Left renal pelvis (tissue), 4 donors: ENCODE data around the gene WWC2. TPM values are rescaled to one million over a fixed set of nuclear protein-coding genes. Genes with fewer than 3 reads are reported as not detected.

Experiments used
- DNase-seq, 4 donors: peaks; one replicate each; pipeline ENCODE4 v3.0.0-alpha.2; 2013; ENCODE audit warnings: low read depth in 4 of 4, low spot score in 3 of 4
- polyA plus RNA-seq, 4 donors: library from polyadenylated mRNA; unstranded; fragments of 120-200 nt; gene quantifications; one replicate each; pipeline ENCODE4 v1.2.1, GENCODE V29; 2013; ENCODE audit not compliant: insufficient read length in 4 of 4

WWC2 gene
- polyA plus RNA-seq, 4 donors, result 40.0 to 60.5 (median 59.1) TPM

DNA sequence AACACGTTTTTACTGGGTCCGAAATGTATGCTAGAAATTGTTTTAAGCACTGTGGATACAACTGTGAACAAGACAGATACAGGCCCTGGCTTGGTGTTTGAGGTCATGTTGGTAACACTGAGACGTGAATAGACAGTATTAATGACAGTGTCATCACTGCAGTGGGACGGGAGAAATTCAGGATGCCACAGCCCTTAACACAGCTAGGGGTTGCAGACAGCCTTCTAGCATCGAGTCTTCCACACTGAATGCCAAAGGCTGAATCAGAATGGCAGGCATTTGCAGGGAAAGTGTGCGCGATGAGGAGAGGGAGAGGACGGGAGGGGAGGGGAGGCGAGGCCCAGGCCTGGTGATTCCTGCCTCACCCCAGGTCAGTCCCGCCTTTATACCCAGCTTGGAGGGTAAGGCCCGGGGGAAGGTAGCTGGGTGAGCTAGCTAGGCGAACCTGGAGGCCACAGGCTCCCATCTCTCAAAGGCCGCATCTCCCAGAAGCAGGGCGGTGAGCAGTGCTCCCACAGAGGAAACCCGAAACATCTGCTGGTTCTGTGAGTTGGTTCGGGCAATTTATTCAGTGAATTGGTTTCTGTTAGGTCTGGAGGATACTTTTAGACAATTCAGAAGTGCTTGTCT, 267.3 kb downstream of the WWC2 start:
- no peak for DNase-seq

DNA sequence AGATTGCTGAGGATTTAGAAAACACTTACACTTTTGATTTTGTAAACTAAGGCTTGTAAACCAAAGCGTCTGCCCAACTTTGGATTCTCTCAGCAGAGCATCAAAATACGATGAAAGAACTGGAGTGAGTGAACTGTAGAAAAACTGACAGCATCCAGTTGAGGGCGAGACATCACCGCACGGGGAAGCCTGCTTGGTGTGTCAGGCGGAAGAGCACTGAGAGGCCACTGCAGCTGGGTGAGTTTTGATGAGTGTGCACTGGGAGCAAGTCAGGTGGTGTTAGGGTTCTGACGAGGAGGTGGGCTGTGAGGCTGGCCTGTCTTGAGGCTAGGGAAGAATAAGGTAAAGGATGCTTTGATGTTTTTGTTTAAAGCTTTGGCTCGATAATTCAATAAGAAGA, 270.0 kb downstream of the WWC2 start:
- DNase-seq, result no peak

Other genes with a start within 250 kb of the WWC2 start
- 100 to 1,000 TPM; 100 to 131 (median 113) TPM for gene DCTD, start 181.9 kb upstream of the WWC2 start, polyA plus RNA-seq
- gene CLDN22, start 221.0 kb downstream of the WWC2 start, polyA plus RNA-seq, result under 1 TPM in 3 of 4 donors, not detected in 1; 0.32 to 0.66 (median 0.59) TPM
- not detected for gene CLDN24, start 223.2 kb downstream of the WWC2 start, polyA plus RNA-seq